Psoas muscle (tissue), 8 donors: Measurements from ENCODE around the gene WDR93. TPM values are rescaled to one million over a fixed set of nuclear protein-coding genes. Genes with fewer than 3 reads are reported as not detected.

Experiments used
- ATAC-seq, 4 donors: fragments of 200-7000 bp; cut with Tn5 transposase; one replicate each; pipeline ENCODE4 v1.9.1; 2020; ENCODE audit warnings: moderate library complexity in 3 of 4, mild to moderate bottlenecking in 2 of 4
- DNase-seq, 2 donors: peaks; one replicate each; pipeline ENCODE4 v3.0.0-alpha.2; 2020
- H3K27ac ChIP-seq: fragments of 200-600 bp; one replicate; pipeline ENCODE4 v1.8.0; 2022
- H3K27me3 ChIP-seq, 3 donors: fragments of 200-600 bp in 1 of 3; one replicate each; pipeline versions ENCODE4 v1.6.1 to v1.8.0; 2013 to 2022; ENCODE audit warnings: low read length in 2 of 3, mild to moderate bottlenecking in 2 of 3, moderate library complexity in 1 of 3; ENCODE audit not compliant: insufficient read depth in 3 of 3
- H3K36me3 ChIP-seq, 2 donors: fragments of 200-600 bp in 1 of 2; one replicate each; pipeline versions ENCODE4 v1.6.1 to v1.8.0; 2013 to 2022; ENCODE audit warnings: low read depth in 1 of 2, mild to moderate bottlenecking in 1 of 2, moderate library complexity in 1 of 2; ENCODE audit not compliant: insufficient read depth in 1 of 2
- H3K4me1 ChIP-seq: fragments of 200-600 bp; one replicate; pipeline ENCODE4 v1.8.0; 2022
- H3K4me3 ChIP-seq: fragments of 200-600 bp; one replicate; pipeline ENCODE4 v1.8.0; 2022; ENCODE audit warnings: mild to moderate bottlenecking
- H3K9me3 ChIP-seq: fragments of 200-600 bp; one replicate; pipeline ENCODE4 v1.8.0; 2022
- CTCF ChIP-seq: fragments of 200-600 bp; IDR thresholded peaks from one replicate; pipeline ENCODE4 v1.8.0; 2022; ENCODE audit warnings: antibody characterized with exemption
- WGBS, 3 donors: extraction: QIAGEN DNeasy Blood & Tissue Kit; methylation state at CpG; one replicate each; pipeline versions ENCODE4 v1.1.6 to v1.1.7; 2013; 5-methylcytosine and 5-hydroxymethylcytosine counted together
- intact Hi-C, 2 donors: fragments of 100-400 bp; cut with DNase I; formaldehyde crosslinking; loops; one replicate each; pipeline versions ENCODE4 v1.11.0 to v1.14.2; 2022
- polyA plus RNA-seq, 3 donors: library from polyadenylated mRNA; stranded (reverse); fragments of 200-250 nt; gene quantifications; one replicate each; pipeline ENCODE4 v1.2.3, GENCODE V29; 2013
- total RNA-seq, 4 donors: library from RNA; stranded (reverse); fragmentation: NEBNext Ultra II Directional in 2 of 4; extraction: Animal tissue kit (Norgen Biotek cat#: 25700) in 2 of 4; gene quantifications; one replicate each; pipeline versions ENCODE4 v1.2.1 to v1.2.4, GENCODE V29; 2021 to 2023
- donor health status: healthy with polysubstance abuse.
- donor health status: DM: no; HTN: no; CAD: no; lungs with moderate emphysema.
- donor health status: Bipolar disorder and iron deficiency.
- donor health status: healthy.
- donor health status: DM: yes; HTN: yes; CAD: no.
- donor health status: DM: no; HTN: no; CAD: no.
- donor health status: DM: no; HTN: no; CAD: no.
- donor health status: DM: yes; HTN: yes; CAD: no.

Gene WDR93
- total and polyA plus RNA-seq, 7 donors, result 0.03 TPM; not detected in 6

- Histone ChIP-seq H3K27me3 (no peaks in the 10 kb centered on the region), H3K4me3 (no peak overlapping the region), H3K36me3 (no peaks in the 10 kb centered on the region), H3K9me3 (no peaks in the 10 kb centered on the region), H3K4me1 (no peaks in the 10 kb centered on the region), H3K27ac (no peak overlapping the region)
- no peak for TF ChIP-seq CTCF
- ATAC-seq (no peak), DNase-seq (no peak)
- 90 to 97% (median 91%) methylated on average over 1 of the region's 1 CpG for WGBS, 3 donors
- intact Hi-C loops, result no loop called here
Measured at GRCh38 chr15:89725064-89725463, 34.5 kb downstream of the WDR93 start.

GRCh38 chr15:89728254-89728653 lies 37.6 kb downstream of the WDR93 start:
- H3K27me3 ChIP-seq, result no peaks in the 10 kb centered on the region
- intact Hi-C loops, result no loop called here
- no peak for TF ChIP-seq CTCF
- no peaks in the 10 kb centered on the region for H3K36me3 ChIP-seq
- ATAC-seq (peak in 3 of 4 donors; percentile 81 to 95 (median 93)), DNase-seq (no peak)
- H3K27ac ChIP-seq, result peak overlapping the region; percentile 41
- H3K4me1 ChIP-seq, result no peaks in the 10 kb centered on the region
- H3K9me3 ChIP-seq, result no peaks in the 10 kb centered on the region
- 5 to 14% (median 10%) methylated on average over 2 of the region's 2 CpGs for WGBS, 3 donors
- H3K4me3 ChIP-seq, result no peak overlapping the region

- Histone ChIP-seq H3K9me3 (no peaks in the 10 kb centered on the region), H3K27ac (no peak overlapping the region), H3K36me3 (no peaks in the 10 kb centered on the region), H3K27me3 (no peaks in the 10 kb centered on the region), H3K4me3 (no peak overlapping the region), H3K4me1 (no peaks in the 10 kb centered on the region)
- intact Hi-C loops, result no loop called here
- no peak for TF ChIP-seq CTCF
- DNase-seq (no peak), ATAC-seq (no peak)
- 90 to 91% (median 90%) methylated on average over 5 of the region's 5 CpGs for WGBS, 3 donors
Measured at GRCh38 chr15:89731275-89731674, 40.7 kb downstream of the WDR93 start.

- H3K9me3 ChIP-seq, result no peaks in the 10 kb centered on the region
- ATAC-seq, result no peak
- no peak overlapping the region for H3K4me3 ChIP-seq
- H3K27me3 ChIP-seq, result no peaks in the 10 kb centered on the region
- intact Hi-C loops, result no loop called here
- DNase-seq, result no peak
- no peaks in the 10 kb centered on the region for H3K36me3 ChIP-seq
- H3K4me1 ChIP-seq, result no peaks in the 10 kb centered on the region
- no peak overlapping the region for H3K27ac ChIP-seq
- TF ChIP-seq CTCF, result no peak
- 37 to 44% (median 41%) methylated on average over 8 of the region's 8 CpGs for WGBS, 3 donors
Measured at GRCh38 chr15:89732451-89733172, 42.0 kb downstream of the WDR93 start.

GRCh38 chr15:89735773-89736172 lies 45.2 kb downstream of the WDR93 start:
- ATAC-seq (no peak), DNase-seq (no peak)
- no peaks in the 10 kb centered on the region for H3K4me1 ChIP-seq
- TF ChIP-seq CTCF, result no peak
- WGBS, 3 donors, result 51 to 63% (median 60%) methylated on average over 4 of the region's 4 CpGs
- no peaks in the 10 kb centered on the region for H3K36me3 ChIP-seq
- H3K27ac ChIP-seq, result no peak overlapping the region
- no peaks in the 10 kb centered on the region for H3K9me3 ChIP-seq
- H3K27me3 ChIP-seq, result no peaks in the 10 kb centered on the region
- intact Hi-C loops, result no loop called here
- no peak overlapping the region for H3K4me3 ChIP-seq
